Measurements from ENCODE around the gene UBE2J2.

DNA sequence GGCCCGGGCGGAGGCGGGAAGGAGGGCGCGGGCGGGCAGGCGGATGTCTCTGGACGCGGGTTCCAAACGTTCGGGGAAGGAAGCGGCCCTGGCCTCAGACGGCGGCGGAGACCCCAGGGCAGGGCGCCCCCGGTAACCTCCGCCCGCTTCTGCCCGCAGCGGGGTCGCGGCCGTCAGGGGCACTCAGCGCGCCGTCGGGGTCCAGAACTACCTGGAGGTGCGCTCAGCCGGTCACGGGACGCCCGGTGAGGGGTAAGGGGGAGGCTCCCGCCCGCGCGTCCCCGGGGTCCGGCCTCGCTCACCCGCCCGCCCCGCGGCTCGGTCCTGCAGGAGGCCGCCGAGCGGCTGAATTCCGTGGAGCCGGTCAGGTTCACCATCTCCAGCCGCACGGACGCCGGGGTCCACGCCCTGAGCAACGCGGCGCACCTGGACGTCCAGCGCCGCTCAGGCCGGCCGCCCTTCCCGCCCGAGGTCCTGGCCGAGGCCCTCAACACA is 35.1 kb upstream of the UBE2J2 start:
- TF ChIP-seq, protein P1, sequence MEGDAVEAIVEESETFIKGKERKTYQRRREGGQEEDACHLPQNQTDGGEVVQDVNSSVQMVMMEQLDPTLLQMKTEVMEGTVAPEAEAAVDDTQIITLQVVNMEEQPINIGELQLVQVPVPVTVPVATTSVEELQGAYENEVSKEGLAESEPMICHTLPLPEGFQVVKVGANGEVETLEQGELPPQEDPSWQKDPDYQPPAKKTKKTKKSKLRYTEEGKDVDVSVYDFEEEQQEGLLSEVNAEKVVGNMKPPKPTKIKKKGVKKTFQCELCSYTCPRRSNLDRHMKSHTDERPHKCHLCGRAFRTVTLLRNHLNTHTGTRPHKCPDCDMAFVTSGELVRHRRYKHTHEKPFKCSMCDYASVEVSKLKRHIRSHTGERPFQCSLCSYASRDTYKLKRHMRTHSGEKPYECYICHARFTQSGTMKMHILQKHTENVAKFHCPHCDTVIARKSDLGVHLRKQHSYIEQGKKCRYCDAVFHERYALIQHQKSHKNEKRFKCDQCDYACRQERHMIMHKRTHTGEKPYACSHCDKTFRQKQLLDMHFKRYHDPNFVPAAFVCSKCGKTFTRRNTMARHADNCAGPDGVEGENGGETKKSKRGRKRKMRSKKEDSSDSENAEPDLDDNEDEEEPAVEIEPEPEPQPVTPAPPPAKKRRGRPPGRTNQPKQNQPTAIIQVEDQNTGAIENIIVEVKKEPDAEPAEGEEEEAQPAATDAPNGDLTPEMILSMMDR (IDR thresholded peaks at IDR 0.05; ENCODE audit: borderline replicate concordance, extremely low read depth, low read length, poor library complexity, severe bottlenecking) = no peak
- no peak for TF ChIP-seq EZH2 (IDR thresholded peaks at IDR 0.05; ENCODE audit: borderline replicate concordance, low read depth, low read length, severe bottlenecking)

All from DND-41 (cell line).